LNCAP (cell line): Measurements from ENCODE around the gene BAG5.

Experiments used
- CTCF ChIP-seq: fragments of 450-650 bp; IDR thresholded peaks from 2 replicates; pipeline ENCODE4 v1.5.1; 2017; ENCODE audit warnings: mild to moderate bottlenecking

The BAG5 gene

GRCh38 chr14:103562179-103562428 lies 353 bp downstream of the BAG5 start:
- TF ChIP-seq CTCF = no peak

GRCh38 chr14:103561381-103562178 lies 877 bp downstream of the BAG5 start:
- TF ChIP-seq CTCF = no peak

GRCh38 chr14:103560691-103561090 lies 1.8 kb downstream of the BAG5 start:
- TF ChIP-seq CTCF = no peak

GRCh38 chr14:103559766-103560165 lies 2.7 kb downstream of the BAG5 start:
- no peak for TF ChIP-seq CTCF

GRCh38 chr14:103558071-103558882 lies 4.2 kb downstream of the BAG5 start:
- no peak for TF ChIP-seq CTCF

- no peak for TF ChIP-seq CTCF
These were observed 5.3 kb downstream of the BAG5 start for GRCh38 chr14:103556946-103557758.

GRCh38 chr14:103555559-103556337 lies 6.7 kb downstream of the BAG5 start:
- no peak for TF ChIP-seq CTCF
